Dermis microvascular lymphatic vessel endothelial cell (primary cell): Measurements from ENCODE around the gene SUCNR1. TPM values are rescaled to one million over a fixed set of nuclear protein-coding genes. Genes with fewer than 3 reads are reported as not detected.
"Not testable (repeated sequence)": the region's sequence is repeated elsewhere in the genome, so short reads cannot be mapped to it uniquely, and the experiment has no call there.

Experiments
- DNase-seq, 2 donors: peaks; one replicate each; pipeline versions ENCODE4 v3.0.0 to v3.0.0-alpha.2; 2010; ENCODE audit warnings: low read depth in 2 of 2
- total RNA-seq: library from RNA; depleted of rRNA; stranded (reverse); fragments of >200 nt; gene quantifications from 2 replicates; pipeline ENCODE4 v1.2.1, GENCODE V29; 2014

SUCNR1 gene, protein sequence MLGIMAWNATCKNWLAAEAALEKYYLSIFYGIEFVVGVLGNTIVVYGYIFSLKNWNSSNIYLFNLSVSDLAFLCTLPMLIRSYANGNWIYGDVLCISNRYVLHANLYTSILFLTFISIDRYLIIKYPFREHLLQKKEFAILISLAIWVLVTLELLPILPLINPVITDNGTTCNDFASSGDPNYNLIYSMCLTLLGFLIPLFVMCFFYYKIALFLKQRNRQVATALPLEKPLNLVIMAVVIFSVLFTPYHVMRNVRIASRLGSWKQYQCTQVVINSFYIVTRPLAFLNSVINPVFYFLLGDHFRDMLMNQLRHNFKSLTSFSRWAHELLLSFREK
- not detected in 2 replicates for total RNA-seq

DNA sequence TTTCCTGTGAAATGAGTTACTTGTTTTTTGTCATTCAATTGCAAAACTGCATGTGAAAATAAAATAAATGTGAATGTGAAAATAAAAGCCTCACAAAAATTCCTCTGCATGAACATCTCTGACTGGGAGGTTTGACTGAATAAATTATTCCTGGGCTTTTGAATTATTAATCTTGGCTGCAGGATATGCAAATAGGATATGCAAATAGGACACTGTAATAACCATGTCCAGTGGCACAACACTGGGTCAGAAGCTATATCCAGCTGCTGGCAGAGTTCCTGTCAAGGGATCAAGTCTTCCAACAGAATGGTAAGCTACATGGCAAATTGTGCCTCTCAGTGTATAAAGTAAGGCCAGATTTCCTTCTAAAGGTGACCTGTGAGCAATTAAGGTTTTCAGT lies at the start of gene SUCNR1:
TSS of gene SUCNR1 (plus strand) at position 246 of the 400 bp plus-strand sequence. CDS start 6,250 bp downstream, outside the sequence.
- DNase-seq, result no peak

DNA sequence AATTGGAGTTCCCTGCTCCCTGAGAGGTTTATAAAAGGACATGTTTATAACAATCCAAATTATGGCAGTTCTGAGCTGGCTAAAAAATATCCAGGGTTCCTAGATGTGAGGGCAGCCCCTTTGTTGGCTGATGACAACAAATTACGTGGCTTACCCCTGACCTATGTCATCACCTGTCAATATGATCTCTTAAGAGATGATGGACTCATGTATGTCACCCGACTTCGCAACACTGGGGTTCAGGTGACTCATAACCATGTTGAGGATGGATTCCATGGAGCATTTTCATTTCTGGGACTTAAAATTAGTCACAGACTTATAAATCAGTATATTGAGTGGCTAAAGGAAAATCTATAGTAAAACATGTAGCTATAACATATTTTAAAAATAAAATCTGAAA lies 45.6 kb upstream of the SUCNR1 start:
- no peak for DNase-seq

DNA sequence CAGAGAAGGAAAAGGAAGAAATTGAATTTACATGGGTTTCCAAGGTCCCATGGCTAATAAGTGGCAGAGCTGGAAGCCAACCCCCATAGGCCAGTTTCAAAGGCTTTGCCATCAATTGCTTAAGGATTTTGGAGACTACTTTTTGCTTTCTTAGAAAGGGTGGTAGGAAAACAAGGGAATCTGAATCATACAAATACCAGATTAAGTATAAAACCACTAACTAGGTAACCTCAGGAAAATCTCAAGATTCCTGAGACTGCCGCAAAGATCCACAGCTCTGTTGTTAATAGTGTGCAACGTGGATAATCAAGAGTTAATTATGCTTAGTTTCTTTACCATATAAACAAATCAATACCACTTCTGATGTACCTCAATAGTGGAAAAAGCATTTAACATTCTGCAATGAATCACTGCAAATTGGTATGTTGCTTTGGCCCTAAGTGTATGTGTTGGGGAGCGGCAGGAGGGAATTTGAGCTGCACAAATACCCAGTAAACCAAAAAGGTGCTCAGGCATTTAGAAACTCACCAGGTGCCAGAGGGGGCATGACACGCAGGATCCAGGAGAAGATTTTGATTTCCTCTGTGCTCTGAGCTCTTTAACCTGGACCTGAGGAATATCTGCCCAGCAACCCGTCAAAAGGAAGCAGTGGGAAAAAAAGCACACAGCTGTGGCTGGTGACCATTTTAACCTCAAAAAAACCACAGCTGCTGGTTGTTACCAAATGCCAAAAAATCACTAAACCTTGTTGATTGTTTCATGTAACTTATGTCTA lies 37.5 kb upstream of the SUCNR1 start:
- DNase-seq, result peak in 1 of 2 donors; percentile 19

DNA sequence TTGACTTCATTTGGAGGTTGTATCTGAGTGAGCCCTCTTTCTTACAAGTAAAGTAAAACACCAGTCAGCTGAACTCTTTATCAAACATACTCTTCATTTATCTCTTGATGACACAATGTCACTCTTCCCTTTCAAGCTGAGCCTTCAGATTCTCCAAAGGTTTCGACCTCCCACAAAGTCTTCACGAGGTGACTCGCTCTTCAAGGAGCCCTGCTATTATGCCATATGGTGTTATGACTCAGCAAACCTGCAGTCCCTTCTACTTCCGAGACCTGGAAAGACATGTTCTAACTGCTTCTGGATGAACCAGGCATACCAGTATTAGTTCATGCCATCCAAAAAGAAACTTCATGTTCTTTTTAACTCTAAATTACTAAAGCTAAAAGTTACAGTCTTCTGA lies 36.4 kb upstream of the SUCNR1 start:
- peak in 1 of 2 donors; percentile 59 for DNase-seq

DNA sequence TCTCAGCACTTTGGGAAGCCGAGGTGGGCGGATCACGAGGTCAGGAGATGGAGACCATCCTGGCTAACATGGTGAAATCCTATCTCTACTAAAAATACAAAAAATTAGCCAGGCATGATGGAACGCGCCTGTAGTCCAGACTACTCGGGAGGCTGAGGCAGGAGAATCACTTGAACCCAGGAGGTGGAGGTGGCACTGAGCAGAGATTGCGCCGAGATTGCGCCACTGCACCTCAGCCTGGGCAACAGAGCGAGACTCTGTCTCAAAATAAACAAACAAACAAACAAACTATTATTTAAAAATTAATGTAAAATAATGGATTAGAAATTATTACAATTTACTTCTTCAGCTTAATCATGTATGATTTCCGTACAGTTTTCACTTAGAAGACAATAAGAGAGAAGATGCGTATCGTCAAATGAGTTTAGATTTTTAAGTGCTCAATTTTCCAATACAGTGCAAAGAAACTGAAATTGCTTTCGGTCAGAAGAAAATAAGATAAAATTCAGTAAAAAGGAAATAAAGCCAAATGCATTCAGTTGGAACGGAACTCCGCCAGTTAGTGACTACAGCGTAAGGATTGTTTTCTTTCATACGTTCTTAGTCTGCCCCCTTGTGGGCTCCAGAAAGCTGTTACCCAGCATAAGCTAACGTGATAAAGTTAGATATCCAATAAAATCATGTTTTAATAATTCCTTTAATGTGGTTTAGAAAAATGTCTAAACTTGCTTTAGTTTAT lies 34.7 kb upstream of the SUCNR1 start:
- peak; percentile 74 to 89 for DNase-seq

DNA sequence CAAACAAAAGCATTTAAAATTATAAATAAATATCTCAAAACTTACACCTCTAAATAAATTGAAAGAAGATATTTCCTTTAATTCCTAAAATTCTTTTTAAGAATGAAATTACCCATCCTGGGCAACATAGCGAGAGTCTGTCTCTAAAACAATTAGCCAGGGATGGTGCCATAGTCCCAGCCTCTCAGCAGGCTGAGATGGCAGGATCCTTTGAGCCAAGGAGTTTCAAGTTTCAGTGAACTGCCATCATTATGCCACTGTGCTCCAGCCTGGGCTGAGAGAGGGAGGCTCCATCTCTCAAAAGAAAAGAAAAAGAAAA lies 34.2 kb upstream of the SUCNR1 start:
- DNase-seq, result no peak

DNA sequence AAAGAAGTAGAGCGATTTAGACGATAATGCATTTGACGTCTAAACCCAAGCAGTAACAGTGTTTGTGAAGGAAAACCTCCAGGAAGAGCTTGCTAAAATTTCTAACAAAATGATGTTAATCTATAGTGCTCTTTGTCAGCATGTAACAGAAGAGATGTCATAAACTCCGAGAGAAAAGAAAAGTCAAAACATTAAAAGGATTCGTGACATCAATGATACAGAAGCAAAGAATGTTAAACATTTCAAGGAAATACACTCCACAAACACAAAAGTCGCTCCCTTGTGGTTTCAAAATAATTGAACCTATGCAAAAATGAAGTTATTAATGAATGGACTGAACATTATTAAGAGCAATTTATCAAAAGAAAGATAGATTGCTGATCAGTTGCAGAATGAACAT lies 31.6 kb upstream of the SUCNR1 start:
- DNase-seq, result no peak

DNA sequence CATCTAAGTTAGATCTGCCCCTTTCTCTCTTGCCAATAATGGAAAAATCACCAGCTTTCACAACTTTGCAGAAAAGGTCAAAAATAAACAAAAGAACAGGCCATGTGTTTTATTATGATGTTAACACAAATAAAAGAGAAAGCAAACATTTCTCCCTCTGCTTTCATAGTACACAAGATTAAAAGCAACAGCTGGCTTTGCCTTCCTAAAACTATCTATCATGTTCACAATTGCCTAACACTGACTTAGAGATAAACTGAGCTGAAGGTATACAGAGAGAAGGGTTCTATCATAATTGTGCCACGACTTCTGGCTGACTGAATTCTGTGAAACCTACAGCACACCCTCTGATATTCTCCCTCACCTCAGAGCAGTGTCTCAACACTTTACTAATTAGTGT lies 30.2 kb upstream of the SUCNR1 start:
- no peak for DNase-seq

DNA sequence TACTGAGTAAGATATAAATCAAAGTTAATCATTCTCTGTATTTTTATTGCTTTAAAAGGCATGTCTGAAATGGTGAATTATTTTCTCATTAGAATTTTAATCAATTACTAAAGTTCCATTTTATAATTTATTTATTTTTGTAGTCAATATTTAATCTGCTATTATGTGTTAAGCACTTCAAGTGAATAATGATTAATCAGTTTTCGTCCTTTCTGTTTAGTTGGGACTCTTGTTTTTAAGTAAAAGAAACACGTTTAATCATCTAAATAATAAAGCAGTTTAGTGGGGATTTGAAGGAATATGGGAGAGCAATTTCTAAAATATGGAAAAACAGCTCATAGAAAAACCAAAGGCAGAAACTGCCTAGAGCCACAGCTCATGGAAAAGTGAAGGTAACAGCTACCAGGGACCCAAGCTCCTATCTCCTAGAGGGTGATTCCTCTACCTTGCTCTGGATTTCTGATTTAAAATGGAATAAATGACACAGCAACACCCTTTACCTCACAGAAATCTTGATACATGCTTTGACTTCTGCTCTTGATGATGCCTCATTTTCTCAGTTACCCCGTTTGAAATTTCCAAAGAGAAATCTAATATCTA lies 28.0 kb upstream of the SUCNR1 start:
- DNase-seq, result no peak

DNA sequence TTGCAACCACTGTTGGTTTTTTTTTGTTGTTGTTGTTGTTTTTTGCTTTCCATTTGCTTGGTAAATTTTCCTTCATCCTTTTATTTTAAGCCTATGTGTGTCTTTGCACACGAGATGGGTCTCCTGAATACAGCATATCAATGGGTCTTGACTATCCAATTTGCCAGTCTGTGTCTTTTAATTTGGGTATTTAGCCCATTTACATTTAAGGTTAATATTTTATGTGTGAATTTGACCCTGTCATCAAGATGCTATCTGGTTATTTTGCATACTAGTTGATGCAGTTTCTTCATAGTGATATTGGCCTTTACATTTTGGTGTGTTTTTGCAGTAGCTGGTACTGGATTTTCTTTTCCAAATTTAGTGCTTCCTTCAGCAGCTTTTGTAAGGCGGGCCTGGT lies 23.4 kb upstream of the SUCNR1 start:
- DNase-seq, result not testable (repeated sequence)

DNA sequence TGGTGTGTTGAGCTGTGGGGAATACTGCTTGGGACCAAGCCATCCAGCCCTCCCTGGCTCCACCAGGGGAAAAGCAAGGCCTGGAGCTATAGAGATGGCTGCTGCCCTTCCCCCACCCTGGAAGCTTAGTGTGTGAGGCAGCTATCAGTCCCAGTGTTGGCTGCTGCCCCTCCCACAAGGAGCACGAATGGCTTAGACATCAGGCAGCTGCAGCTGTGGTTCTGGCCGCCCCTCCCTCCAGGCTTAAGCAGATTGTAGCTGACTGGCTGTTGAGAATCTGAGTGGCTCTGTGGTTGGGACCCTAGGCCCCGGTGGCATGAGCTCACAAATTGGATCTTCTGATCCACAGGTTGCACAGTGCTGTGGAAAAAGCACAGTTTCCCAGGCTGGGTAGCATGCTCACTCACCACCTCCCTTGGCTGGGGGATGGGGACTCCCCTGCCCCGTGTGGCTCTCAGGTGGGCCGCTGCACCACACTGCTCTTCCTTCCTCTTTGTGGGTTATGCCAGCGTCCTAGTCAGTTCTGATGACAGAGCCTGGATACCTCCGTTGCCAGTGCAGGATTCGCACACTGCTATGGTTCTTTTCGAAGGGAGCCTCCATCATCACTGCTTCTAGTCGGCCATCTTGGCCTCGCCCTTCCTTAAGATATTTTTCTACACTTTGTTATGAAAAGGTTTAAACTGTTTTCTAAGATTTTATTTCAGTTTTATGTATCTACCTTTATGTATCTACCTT lies 21.2 kb upstream of the SUCNR1 start:
- no peak for DNase-seq

DNA sequence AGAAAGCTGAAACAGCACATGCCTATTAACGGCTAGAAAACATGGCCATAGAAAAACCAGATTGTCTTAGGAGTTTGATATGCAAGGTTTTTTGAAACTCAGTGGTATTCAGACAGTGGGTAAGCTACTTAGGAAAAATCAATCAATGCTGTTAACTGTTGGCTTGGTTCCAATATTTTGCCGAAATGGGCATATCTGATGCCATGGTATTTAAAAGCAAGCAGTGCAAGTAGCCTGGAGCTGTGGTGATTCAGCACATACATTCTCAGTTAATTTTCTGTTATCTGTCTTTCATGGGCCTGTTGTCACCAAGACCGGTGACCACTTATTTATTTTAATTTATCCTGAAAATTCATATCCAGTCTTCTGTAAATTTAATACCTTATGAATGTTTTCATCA lies 17.3 kb upstream of the SUCNR1 start:
- no peak for DNase-seq

DNA sequence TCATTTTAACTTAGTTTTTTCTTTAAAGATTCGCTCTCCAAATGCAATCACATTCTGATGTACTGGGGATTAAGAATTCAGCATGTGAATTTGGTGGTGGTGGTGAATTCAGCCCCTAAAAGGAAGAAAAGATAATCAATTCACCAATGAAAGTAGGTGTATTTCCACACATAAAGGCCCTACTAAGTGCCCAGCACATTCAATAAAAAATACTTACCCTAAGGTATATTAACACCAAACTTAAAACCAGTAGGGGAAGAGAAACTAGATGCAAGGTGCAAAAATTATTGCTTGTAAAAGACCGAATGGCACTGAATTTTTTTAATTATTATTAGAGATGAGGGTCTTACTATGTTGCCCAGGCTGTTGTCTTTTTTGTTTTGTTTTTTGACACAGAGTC lies 16.8 kb upstream of the SUCNR1 start:
- no peak for DNase-seq

DNA sequence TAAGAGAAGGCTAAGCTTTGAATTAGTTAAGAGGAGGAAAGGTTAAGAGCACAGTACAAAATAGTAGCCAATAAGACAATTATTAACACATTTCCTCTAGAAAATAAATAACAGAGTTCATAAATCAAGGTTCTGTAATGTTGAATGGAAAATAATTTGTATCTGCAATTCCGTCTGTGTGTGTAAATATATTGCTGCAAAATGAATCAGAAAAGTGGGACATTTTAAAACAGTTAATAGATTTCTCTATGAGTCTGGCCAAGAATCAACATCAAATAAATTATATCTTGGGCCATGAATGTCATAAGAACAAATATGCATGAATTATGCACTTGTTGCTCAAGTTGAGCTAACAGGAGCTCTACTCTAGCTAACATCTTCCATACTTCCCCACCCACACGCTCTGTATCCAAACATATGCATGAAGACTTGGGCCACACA lies 14.2 kb upstream of the SUCNR1 start:
- no peak for DNase-seq

DNA sequence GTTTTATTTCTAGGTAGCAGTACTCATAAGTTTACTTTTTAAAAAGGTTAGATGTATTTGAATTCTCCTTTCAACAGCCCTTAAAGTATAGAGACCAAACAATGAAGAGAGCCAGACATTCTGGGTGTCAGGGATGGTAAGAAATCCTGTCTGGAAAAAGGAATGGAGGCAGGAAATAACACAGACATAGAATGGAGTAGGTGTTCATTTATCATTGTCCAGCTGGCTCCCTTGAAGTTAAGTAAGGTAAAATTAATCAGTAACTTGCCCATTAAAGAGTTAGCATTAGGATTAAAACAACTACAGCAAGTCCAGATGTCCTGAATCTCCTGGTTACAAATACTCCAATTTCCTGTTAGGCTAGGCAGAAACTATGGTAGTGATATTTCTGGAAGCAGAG lies 13.5 kb upstream of the SUCNR1 start:
- no peak for DNase-seq

DNA sequence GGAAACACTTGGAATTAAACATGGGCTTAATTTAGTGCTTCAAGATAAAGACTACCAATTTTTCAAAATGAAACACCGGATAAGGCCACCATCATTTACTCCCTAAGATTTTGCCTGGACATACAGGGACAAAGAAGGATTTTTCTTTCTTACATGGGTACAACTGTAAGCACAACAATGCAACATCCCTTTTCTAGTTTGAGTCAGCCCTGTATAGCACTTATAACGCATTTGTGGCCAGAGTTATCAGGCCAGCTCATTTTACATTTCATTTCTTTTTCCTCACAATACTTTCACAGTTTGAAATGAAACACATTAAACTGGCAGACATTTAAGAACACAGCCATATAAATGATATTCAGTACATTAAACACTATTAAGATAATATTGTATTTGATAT lies 9.8 kb upstream of the SUCNR1 start:
- no peak for DNase-seq

DNA sequence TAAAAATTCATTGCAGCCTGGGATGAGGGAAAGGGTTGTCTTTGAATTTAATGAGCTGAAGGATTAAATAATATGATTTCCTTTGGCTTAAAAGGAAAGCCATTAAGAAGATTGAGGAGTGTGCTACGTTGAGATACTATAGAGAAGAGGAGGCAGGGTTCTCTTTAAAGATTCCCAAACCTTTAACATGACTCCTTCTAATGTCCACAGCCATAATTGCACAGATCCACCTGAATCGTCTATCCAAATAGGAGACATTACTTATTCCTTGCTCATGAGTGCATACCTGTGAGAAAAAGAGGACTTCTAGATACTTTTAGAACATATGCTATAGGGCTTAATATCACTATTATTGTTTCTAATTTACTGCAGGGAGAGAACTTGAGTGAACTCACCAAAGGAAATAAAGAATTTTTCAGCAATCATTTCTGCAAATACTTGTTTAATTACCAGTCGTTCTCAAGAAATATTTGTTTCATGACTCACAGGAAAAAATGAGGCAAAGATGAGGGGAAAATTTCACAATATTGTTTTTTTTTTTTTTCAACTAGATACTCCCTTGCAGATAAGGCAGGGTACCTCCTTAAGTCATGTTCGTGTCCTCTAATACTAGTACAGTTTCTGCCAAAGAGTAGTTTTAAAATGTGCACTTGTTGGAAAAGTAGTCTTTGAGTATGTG lies 8.9 kb upstream of the SUCNR1 start:
- peak in 1 of 2 donors; percentile 40 for DNase-seq

DNA sequence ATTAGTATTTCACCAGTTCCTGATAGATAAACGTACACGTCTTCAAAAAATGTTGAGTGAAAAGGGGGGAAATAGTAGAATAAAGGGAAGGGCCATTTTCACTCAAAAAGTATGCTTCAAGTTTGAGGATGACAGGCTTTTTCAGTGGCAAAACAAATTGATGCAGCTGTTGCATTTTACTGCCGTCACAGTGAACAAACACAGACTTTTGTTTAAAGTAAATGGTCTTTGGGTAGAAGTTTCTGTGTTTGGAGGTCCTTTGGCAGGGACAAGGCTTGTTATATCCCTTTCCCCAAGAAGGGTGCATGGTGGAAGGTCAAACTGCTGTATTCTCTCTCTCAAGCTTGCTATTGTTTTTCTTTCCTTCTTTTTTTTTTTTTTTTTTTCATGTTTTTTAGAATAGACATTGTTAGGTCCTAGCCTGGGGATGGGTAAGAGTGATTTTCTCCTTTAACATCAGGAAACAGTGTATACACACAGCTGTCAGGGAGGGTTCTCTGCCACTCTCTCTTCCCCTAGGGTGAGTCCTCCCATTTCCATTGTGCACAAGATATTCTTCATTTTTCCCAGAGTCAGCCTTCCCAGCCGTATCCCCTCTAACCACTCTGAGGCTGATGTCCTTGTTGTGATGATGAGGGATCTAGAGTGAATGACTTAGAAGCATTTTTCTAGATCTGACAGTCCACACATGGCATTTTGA lies 6.6 kb upstream of the SUCNR1 start:
- DNase-seq, result peak in 1 of 2 donors; percentile 30

DNA sequence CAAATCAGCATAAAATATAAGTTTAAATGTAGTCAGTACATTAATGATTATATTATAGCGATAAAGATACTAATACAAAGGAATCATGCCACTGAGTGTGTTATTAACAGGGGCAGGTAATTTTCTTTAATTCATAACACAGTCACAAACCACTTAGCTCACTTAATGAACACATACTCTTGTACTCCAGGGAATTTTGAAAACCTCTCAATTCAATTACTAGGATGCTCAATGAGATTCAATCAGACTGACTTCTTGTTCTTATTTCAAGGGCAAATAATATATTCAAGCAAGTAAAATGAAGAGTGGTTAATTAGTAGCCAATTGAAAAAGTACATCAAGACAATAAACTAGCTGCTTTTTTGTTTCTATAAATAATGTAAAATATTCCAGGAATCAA lies 5.8 kb upstream of the SUCNR1 start:
- no peak for DNase-seq

DNA sequence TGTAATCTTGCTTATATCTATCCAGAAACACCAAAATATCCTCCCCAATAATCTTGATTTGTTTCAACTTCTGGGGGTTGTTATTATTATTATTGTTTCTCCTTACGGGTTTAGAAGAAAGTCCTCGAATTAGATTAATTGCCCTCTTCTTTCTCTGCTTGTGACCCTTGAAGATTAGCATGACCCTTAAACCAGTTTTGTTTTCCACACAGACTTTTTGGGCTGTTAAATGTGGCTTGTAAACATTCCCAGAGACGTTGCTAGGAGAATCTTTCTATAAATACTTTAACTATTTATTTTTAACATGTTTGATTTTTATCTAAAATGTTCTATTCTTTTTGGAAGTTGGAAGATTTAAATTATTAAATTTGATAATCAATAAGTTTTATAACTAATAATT lies 4.3 kb upstream of the SUCNR1 start:
- no peak for DNase-seq
